VCaP (cell line): ENCODE results near the gene ARHGEF39.

Experiments used
- H3K27ac ChIP-seq: fragments of 450-650 bp; 2 replicates; pipeline ENCODE4 v1.5.1; 2017
- TF ChIP-seq, protein P1 (sequence below): fragments of 450-650 bp; conservative IDR thresholded peaks from 2 replicates; pipeline ENCODE4 v1.5.1; 2017; ENCODE audit warnings: mild to moderate bottlenecking, moderate library complexity

The ARHGEF39 gene

DNA sequence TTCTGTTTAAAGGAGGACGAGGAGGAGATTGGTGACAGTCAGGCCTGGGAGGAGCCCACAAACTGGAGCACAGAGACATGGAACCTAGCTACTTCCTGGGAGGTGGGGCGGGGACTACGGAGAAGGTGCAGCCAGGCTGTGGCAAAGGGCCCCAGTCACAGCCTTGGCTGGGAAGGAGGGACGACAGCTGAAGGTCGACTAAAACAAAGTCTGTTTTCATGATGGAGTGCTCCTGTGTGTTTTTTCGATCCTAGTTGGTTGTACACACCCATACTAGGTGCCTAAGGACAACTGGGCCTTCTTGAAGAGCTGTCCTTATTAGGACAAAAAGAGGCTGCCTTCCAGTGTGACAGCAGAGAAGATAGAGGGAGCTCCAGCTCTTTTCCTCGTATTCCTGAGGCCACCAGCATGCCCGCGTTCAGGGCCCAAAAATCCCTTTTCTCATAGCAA is 4.0 kb downstream of the ARHGEF39 start:
- TF ChIP-seq, protein P1, sequence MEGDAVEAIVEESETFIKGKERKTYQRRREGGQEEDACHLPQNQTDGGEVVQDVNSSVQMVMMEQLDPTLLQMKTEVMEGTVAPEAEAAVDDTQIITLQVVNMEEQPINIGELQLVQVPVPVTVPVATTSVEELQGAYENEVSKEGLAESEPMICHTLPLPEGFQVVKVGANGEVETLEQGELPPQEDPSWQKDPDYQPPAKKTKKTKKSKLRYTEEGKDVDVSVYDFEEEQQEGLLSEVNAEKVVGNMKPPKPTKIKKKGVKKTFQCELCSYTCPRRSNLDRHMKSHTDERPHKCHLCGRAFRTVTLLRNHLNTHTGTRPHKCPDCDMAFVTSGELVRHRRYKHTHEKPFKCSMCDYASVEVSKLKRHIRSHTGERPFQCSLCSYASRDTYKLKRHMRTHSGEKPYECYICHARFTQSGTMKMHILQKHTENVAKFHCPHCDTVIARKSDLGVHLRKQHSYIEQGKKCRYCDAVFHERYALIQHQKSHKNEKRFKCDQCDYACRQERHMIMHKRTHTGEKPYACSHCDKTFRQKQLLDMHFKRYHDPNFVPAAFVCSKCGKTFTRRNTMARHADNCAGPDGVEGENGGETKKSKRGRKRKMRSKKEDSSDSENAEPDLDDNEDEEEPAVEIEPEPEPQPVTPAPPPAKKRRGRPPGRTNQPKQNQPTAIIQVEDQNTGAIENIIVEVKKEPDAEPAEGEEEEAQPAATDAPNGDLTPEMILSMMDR = peak; percentile 46
- no peak overlapping the region for H3K27ac ChIP-seq

DNA sequence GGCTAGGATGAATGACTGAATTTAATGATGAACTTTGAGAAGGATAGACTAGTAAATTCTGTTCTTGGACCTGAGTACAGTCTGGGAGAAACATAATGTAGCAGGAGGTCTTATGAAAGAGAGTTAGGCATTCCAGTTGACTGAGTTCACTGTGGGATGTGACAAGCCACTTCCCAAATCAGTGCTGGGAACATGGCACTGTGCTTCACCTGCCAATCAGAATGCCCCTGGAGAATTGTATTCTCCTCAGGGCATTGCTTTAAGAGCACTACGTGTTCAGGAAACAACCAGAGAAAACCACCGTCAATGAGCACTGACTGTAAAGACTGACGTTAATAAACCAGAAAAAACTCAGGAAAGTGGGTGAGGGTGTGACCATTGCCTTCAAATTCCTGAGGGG is 5.7 kb downstream of the ARHGEF39 start:
- H3K27ac ChIP-seq = peak overlapping the region; percentile 97
- TF ChIP-seq, protein P1 = no peak

DNA sequence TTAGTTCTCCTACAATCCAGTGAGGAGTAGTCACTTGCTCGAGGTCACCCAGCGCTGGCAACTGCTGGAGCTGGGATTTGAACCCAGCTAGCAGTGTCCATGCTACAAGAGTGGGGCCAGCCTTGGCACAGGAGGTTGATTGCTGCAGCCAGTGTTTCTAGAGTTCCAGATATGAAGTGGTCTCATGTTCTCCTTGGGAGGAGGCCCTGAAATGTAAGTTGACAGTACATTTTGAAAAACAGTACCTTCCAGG is 6.1 kb downstream of the ARHGEF39 start:
- TF ChIP-seq, protein P1 = no peak
- peak overlapping the region; percentile 97 for H3K27ac ChIP-seq

DNA sequence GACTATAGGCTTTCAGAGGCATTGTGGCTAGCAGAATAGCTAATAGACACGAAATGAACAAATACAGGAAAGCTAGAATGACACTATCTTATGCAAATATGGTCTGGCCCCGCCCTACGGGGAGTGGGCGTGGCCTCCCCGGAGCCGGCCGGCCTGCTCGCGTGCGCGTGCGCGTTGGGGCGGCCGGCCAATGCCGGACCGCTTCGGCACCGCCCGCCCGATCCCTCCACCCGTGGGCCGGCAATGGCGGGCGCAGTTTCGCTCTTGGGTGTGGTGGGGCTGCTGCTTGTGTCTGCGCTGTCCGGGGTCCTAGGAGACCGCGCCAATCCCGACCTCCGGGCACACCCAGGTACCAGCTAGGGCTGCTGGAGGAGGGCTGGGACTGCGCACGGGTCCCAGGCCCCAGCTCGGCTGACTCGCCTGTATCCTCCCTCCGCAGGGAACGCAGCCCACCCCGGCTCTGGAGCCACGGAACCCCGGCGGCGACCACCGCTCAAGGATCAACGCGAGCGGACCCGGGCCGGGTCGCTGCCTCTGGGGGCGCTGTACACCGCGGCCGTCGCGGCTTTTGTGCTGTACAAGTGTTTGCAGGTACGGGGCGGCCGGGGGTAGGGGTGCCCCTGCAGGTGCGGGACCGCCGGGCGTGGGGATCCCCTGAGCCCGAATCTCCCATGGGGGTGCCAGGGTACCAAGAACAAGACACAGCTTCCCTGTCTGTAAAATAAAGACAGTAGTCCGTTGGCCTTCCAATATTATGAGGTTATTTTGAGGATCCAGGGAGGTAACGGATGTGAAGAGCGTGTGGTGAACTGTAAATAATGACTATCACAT is 6.6 kb downstream of the ARHGEF39 start, which contains the start of gene CCDC107:
TSS of gene CCDC107 (plus strand) at position 156 of the 831 bp plus-strand sequence. CDS start at position 244, 88 bp downstream.
- peak within 1 kb of the TSS; percentile 97 for H3K27ac ChIP-seq
- TF ChIP-seq, protein P1 = peak; percentile 79

DNA sequence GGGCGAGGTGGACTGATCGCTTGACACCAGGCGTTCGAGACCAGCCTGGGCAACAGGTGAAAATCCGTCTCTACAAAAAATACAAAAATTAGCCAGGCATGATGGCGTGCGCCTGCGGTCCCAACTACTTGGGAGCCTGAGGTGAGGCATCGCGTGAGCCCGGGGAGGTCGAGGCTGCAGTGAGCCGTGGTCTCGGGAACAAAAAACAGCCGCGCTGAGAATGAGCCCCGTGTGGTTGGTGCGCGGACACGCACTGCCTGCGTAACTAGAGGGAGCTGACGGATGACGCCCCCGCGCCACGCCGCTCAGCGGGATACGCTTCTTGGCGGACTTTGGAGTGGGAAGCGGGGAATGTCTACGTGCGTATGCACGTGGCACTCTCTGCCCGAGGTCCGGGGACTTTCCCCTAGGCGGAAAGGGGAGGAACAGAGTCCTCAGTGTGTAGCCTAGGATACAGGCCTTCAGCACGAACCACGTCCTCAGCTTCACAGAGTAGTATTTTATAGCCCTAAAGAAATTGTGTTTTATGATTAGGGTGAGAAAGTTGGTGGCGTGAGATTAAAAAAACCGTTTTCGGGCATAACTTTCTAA is 7.4 kb downstream of the ARHGEF39 start, which contains the start of gene RMRP:
TSS of gene RMRP (minus strand) at position 474 of the 591 bp plus-strand sequence.
- H3K27ac ChIP-seq = peak within 1 kb of the TSS; percentile 97
- TF ChIP-seq, protein P1 = no peak; the same call in 1 of the 2 replicates

DNA sequence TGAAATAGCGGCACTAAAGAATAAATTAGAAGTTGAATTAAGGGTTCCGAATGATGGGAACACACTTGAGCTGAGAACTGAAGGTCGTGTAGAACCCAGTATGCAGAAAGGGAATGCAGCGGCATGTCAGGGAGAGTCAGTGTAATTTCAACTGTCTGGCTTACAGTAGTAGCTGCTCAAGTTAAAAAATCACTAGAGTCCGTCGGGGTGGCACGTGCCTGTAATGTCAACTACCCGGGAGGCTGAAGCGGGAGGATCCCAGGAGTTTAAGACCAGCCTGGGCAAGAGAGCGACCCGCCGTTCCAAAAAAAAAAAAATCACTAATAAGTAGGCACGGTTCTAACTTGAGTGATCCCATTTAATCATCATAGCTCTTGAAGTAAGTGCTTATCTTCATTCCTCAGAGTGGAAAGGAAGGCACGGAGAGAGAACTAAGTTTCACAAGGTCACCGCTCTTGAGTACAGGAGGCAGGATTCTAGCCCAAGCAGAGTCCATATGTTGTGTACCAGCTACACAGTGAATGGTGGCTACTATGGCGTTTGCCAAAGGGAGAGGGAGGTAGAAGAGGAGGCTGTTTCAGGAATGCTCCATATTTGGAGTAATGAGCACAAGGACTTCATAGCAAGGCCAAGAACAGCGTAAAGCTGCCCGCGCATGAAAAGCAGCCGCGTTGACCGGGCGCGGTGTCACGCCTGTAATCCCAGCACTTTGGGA is 8.0 kb downstream of the ARHGEF39 start:
- peak overlapping the region; percentile 97 for H3K27ac ChIP-seq
- TF ChIP-seq, protein P1 = no peak

DNA sequence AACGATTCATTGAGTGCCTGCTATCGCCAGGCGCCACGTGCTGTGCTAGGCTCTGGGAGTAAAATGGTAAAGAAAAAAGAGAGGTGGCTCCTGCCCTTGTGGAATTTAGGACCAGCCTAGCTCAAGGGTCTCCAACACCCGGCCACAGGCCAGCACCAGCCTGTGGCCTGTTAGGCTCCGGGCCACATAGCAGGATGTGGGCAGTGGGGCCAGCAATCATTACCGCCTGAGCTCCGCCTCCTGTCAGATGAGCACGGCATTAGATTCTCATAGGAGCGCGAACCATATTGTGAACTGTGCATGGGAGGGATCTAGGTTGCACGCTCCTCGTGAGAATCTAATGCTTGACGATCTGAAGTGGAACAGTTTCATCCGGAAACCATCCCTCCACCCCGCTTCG is 8.6 kb downstream of the ARHGEF39 start:
- TF ChIP-seq, protein P1 = no peak
- H3K27ac ChIP-seq = no peak overlapping the region; the same call in 1 of the 2 replicates
